ENCODE results near the gene GRIK4.

- TF ChIP-seq POLR2A (IDR thresholded peaks at IDR 0.05), result no peak
- TF ChIP-seq POLR2AphosphoS5 (IDR thresholded peaks at IDR 0.05), result no peak
Measured at GRCh38 chr11:120706257-120706656, 194.7 kb downstream of the GRIK4 start.
